AG10803 (cell line): ENCODE data around the gene LPCAT2.

Experiments
- DNase-seq: peaks from one replicate; pipeline ENCODE4 v3.0.0; 2010; ENCODE audit warnings: low read depth
- H3K4me3 ChIP-seq: 2 replicates; pipeline ENCODE4 v1.5.1; 2011; ENCODE audit warnings: mild to moderate bottlenecking, low read length, control low read depth
- TF ChIP-seq, protein P1 (sequence below): conservative IDR thresholded peaks from 2 replicates; pipeline ENCODE4 v1.5.1; 2011; ENCODE audit warnings: mild to moderate bottlenecking, low read length, control low read depth, inconsistent platforms

The LPCAT2 gene, protein sequence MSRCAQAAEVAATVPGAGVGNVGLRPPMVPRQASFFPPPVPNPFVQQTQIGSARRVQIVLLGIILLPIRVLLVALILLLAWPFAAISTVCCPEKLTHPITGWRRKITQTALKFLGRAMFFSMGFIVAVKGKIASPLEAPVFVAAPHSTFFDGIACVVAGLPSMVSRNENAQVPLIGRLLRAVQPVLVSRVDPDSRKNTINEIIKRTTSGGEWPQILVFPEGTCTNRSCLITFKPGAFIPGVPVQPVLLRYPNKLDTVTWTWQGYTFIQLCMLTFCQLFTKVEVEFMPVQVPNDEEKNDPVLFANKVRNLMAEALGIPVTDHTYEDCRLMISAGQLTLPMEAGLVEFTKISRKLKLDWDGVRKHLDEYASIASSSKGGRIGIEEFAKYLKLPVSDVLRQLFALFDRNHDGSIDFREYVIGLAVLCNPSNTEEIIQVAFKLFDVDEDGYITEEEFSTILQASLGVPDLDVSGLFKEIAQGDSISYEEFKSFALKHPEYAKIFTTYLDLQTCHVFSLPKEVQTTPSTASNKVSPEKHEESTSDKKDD

DNA sequence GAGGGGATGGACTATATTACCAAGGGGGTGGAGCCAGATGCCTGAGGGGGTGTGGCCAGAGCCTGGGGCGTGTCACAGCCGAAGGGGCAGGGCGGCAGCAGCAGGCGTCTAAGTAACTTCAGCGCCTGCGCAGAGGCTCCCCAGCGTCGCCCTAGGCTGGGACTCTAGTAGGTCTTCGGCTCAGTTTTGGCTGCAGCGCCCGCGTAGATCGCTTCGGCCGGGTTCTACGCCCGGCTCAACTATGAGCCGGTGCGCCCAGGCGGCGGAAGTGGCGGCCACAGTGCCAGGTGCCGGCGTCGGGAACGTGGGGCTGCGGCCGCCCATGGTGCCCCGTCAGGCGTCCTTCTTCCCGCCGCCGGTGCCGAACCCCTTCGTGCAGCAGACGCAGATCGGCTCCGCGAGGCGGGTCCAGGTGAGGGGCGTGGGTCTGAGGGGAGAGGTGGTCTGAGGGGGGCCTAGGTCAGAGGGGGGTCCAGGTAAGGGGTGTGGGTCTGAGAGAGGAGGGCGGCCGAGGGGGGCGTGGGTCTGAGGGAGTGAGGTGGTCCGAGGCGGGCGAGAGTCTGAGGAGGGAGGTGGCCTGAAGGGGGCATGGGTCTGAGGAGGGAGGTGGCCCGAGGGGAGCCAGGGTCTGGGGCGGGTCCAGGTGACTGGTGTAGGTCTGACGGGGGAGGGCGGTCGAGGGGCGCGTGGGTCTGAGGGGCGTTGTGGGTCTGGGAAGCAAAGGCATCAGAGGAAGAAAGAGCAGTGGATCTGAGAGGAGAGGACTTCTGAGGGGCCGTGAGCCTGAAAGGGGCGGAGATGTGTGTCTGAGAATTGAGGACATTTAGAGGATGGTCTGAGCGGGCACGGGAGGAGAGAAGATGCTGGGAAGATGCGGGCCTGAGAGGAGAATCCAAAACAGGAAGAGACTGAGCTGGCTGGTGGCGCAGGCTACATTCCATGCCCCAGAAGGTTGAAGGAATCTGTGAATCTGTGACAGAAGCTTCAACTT is at the start of gene LPCAT2:
Gene LPCAT2 (plus strand): TSS at position 132 of the 991 bp plus-strand sequence. CDS start 110 bp downstream, at position 242.
- TF ChIP-seq, protein P1, sequence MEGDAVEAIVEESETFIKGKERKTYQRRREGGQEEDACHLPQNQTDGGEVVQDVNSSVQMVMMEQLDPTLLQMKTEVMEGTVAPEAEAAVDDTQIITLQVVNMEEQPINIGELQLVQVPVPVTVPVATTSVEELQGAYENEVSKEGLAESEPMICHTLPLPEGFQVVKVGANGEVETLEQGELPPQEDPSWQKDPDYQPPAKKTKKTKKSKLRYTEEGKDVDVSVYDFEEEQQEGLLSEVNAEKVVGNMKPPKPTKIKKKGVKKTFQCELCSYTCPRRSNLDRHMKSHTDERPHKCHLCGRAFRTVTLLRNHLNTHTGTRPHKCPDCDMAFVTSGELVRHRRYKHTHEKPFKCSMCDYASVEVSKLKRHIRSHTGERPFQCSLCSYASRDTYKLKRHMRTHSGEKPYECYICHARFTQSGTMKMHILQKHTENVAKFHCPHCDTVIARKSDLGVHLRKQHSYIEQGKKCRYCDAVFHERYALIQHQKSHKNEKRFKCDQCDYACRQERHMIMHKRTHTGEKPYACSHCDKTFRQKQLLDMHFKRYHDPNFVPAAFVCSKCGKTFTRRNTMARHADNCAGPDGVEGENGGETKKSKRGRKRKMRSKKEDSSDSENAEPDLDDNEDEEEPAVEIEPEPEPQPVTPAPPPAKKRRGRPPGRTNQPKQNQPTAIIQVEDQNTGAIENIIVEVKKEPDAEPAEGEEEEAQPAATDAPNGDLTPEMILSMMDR = no peak
- peak within 1 kb of the TSS; percentile 66 for H3K4me3 ChIP-seq
- DNase-seq = peak; percentile 84

DNA sequence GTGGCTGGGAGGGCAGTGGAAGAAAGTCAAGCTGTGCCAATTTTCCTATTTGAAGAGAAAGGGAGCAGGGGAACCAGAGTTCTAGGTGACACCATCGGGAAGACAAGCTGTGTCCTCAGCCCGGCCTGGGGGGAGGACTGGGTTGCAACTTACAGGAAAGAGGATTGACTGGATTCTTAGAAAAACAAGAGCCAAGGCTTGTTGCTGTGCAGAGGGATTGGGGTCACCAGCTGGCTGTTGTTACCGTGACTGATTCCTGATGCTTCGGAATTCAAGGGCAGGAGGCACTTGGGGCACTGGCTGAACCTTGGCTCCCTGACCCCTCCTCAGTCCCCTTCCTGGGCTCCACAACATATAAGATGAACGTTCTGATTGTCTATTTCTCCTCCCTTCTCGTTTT is 46.6 kb upstream of the LPCAT2 start:
- H3K4me3 ChIP-seq = no peak overlapping the region
- TF ChIP-seq, protein P1 = no peak
- DNase-seq = no peak

DNA sequence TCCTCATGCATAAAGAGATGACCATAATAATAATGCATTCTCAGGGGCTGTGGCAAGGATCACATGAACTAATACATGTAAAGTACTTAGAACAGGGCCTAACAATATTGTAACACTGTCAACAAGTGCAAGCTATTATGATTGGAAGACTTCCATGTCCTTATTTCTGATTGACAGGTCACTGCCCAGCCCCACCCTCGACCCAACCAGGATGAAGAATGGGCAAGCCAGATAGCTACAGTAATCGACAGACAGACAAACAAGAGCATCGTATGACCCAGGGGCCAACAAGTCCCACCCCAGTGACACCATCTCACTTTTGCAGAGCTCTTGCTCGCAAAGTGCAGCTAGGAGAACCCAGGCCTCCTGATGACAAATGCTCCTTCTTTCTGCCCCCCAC is 44.5 kb upstream of the LPCAT2 start:
- no peak for DNase-seq
- no peak overlapping the region for H3K4me3 ChIP-seq
- TF ChIP-seq, protein P1 = no peak

DNA sequence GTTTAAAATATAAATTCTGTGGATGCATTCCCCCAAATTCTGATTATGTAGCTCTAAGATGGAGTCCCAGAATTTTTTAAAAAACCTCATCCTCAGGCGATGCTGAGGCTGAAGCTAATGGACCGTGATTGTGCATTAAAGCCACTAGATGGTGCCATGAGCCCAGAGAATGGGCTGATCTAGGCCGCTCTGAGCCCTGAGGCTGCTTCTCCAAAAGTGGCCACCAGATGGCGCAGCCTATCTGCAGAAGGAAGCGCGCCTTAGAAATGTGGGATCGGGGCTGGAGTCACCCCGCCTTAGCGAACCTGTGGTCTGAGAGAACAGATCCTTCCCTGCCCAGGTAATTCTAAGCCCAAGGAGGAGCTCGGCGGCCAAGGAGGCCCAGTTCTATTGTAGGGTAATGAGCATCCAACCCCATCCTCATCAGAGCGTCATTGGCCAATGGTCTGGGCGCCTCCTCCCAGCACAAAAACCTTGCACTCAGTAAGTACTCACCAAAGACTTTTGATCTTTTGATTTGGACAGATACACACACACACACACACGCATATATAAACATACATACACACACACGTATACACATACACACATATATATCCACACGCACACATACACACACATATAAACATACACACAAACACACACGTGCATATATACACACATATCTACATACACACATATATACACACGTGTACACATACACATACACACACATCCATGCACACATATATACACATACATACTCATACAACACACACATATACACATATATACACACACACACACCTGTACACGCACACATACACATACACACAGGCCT is 43.6 kb upstream of the LPCAT2 start:
- H3K4me3 ChIP-seq = peak overlapping the region; percentile 25
- TF ChIP-seq, protein P1 = peak; percentile 100
- DNase-seq = peak; percentile 77

DNA sequence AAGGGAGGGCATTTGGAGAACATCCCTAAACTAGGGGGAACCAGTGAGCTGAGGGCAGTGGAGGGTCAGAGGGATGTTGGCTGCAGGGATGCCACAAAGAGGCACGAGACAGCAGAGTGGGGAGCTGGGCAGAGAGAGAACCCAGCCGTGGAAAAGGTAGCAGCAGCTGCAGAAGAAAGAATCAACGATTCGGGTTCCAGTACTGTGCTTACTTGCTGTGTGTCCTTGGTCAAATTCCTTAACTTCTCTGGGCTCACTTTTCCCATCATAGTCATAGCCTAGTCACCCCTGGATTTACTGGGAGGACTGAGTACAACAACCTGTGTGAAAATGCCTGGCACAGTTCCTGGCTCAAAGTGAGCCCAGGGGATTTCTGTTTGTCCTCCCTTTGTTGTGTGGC is 42.7 kb upstream of the LPCAT2 start:
- TF ChIP-seq, protein P1 = no peak; the same call in 1 of the 2 replicates
- no peak for DNase-seq
- H3K4me3 ChIP-seq = no peak overlapping the region

DNA sequence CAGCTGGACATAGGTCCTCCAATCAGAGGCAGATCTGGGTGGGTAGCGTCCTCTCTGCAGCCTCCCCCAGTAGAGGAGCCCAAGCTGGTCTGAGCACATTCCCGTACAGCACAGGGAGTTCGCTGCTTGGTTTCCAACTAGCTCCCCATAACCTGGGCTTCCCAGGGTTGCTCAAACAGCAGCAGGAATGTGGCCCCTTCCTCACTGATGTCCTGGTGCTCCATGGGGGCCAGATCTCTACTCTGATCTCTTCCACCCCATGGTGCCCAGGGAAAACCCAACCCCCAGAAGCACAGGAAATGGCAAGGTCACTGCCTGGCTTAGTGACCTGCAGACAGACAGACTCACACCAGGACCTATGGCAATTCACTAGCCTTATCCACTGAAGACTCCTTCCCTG is 41.0 kb upstream of the LPCAT2 start:
- H3K4me3 ChIP-seq = no peak overlapping the region
- TF ChIP-seq, protein P1 = no peak
- no peak for DNase-seq
